ENCODE data around the gene STN1. TPM values are rescaled to one million over a fixed set of nuclear protein-coding genes. Genes with fewer than 3 reads are reported as not detected.

STN1 gene
- 10 to 100 TPM; 24.6 to 30.4 (median 29.1) TPM for polyA plus RNA-seq (ENCODE audit: insufficient read length in 3 of 3)

- DNase-seq (ENCODE audit: low read depth in 3 of 3, low spot score in 2 of 3): peak; percentile 78 to 94 (median 86)
Measured at GRCh38 chr10:103918053-103918846, at the start of gene STN1. TSS of gene STN1 (minus strand) at chr10:103918184. CDS start at chr10:103917594, 590 bp downstream.

- DNase-seq (ENCODE audit: low read depth in 3 of 3, low spot score in 2 of 3): peak; percentile 36 to 50 (median 47)
Measured at GRCh38 chr10:103967448-103968071, 49.6 kb upstream of the STN1 start.

- DNase-seq (ENCODE audit: low read depth in 3 of 3, low spot score in 2 of 3): peak; percentile 67 to 75 (median 74)
Measured at GRCh38 chr10:103966671-103967447, 48.9 kb upstream of the STN1 start, which contains the start of gene SLK. TSS of gene SLK (plus strand) at chr10:103967140. CDS start at chr10:103967746, 606 bp downstream.

- no peak for DNase-seq (ENCODE audit: low read depth in 3 of 3, low spot score in 2 of 3)
Measured at GRCh38 chr10:103960103-103960502, 42.1 kb upstream of the STN1 start.

GRCh38 chr10:103958996-103959395 lies 41.0 kb upstream of the STN1 start:
- DNase-seq (ENCODE audit: low read depth in 3 of 3, low spot score in 2 of 3): no peak

- no peak for DNase-seq (ENCODE audit: low read depth in 3 of 3, low spot score in 2 of 3)
Measured at GRCh38 chr10:103954543-103954942, 36.6 kb upstream of the STN1 start.

- no peak for DNase-seq (ENCODE audit: low read depth in 3 of 3, low spot score in 2 of 3)
Measured at GRCh38 chr10:103951942-103952341, 34.0 kb upstream of the STN1 start.

GRCh38 chr10:103951183-103951582 lies 33.2 kb upstream of the STN1 start:
- no peak for DNase-seq (ENCODE audit: low read depth in 3 of 3, low spot score in 2 of 3)

GRCh38 chr10:103949728-103950127 lies 31.7 kb upstream of the STN1 start:
- no peak for DNase-seq (ENCODE audit: low read depth in 3 of 3, low spot score in 2 of 3)

GRCh38 chr10:103947799-103948516 lies 30.0 kb upstream of the STN1 start:
- no peak for DNase-seq (ENCODE audit: low read depth in 3 of 3, low spot score in 2 of 3)

- DNase-seq (ENCODE audit: low read depth in 3 of 3, low spot score in 2 of 3): no peak
Measured at GRCh38 chr10:103942866-103943265, 24.9 kb upstream of the STN1 start.

GRCh38 chr10:103941801-103942200 lies 23.8 kb upstream of the STN1 start:
- no peak for DNase-seq (ENCODE audit: low read depth in 3 of 3, low spot score in 2 of 3)

- DNase-seq (ENCODE audit: low read depth in 3 of 3, low spot score in 2 of 3): no peak
Measured at GRCh38 chr10:103939522-103939921, 21.5 kb upstream of the STN1 start.

GRCh38 chr10:103936022-103936421 lies 18.0 kb upstream of the STN1 start:
- DNase-seq (ENCODE audit: low read depth in 3 of 3, low spot score in 2 of 3): no peak

- no peak for DNase-seq (ENCODE audit: low read depth in 3 of 3, low spot score in 2 of 3)
Measured at GRCh38 chr10:103934308-103934707, 16.3 kb upstream of the STN1 start.

GRCh38 chr10:103933557-103934121 lies 15.7 kb upstream of the STN1 start:
- no peak for DNase-seq (ENCODE audit: low read depth in 3 of 3, low spot score in 2 of 3)

GRCh38 chr10:103932971-103933370 lies 15.0 kb upstream of the STN1 start:
- DNase-seq (ENCODE audit: low read depth in 3 of 3, low spot score in 2 of 3): no peak

- DNase-seq (ENCODE audit: low read depth in 3 of 3, low spot score in 2 of 3): no peak
Measured at GRCh38 chr10:103932271-103932670, 14.3 kb upstream of the STN1 start.

GRCh38 chr10:103931603-103932002 lies 13.6 kb upstream of the STN1 start:
- DNase-seq (ENCODE audit: low read depth in 3 of 3, low spot score in 2 of 3): no peak

GRCh38 chr10:103930881-103931280 lies 12.9 kb upstream of the STN1 start:
- DNase-seq (ENCODE audit: low read depth in 3 of 3, low spot score in 2 of 3): no peak
